Measurements from ENCODE around the gene TOP3A. TPM values are rescaled to one million over a fixed set of nuclear protein-coding genes. Genes with fewer than 3 reads are reported as not detected.

Gene TOP3A
- total and polyA plus RNA-seq, 2 of the 13 experiments (the other 11 are each of a cell fraction or from before 2014, with no cell fraction given), result 16.9 to 36.8 TPM

GRCh38 chr17:18238299-18238698, 76.5 kb downstream of the TOP3A start:
- CTCF ChIA-PET (ENCODE audit: low intra/inter-chr PET ratio, low total read pairs), result no interaction called here
- intact Hi-C loops (cut with micrococcal nuclease; ENCODE audit: unreplicated experiment), result no loop called here
- Histone ChIP-seq H4K20me1 (ENCODE audit: insufficient read depth, low read length) (no peaks in the 10 kb centered on the region), H3K4me1 (ENCODE audit: insufficient read depth, low read length) (no peaks in the 10 kb centered on the region), H3K36me3 (replicated peaks in 1 of 2; ENCODE audit: control insufficient read depth in 1 of 2, insufficient read depth in 2 of 2, low read length in 2 of 2) (peaks cover 9 to 22% of the 10 kb centered on the region in 2 experiments; a peak in 4 of 5 replicates), H3K4me3 (replicated peaks in 1 of 3; ENCODE audit: insufficient read depth in 1 of 3, low read depth in 2 of 3, low read length in 3 of 3) (no peak overlapping the region), H3K9ac (ENCODE audit: insufficient read depth, low read depth, low read length) (no peak overlapping the region), H2AFZ (ENCODE audit: low read length) (no peak overlapping the region), H3K4me2 (ENCODE audit: low read depth, low read length) (no peak overlapping the region), H3K27me3 (ENCODE audit: control insufficient read depth in 1 of 2, insufficient read depth in 2 of 2, low read length in 2 of 2) (no peaks in the 10 kb centered on the region), H3K79me2 (ENCODE audit: insufficient read depth, low read length) (no peaks in the 10 kb centered on the region), H3K27ac (ENCODE audit: extremely low read length, insufficient read depth, low read length) (no peak overlapping the region), H3K9me3 (ENCODE audit: low read length) (no peaks in the 10 kb centered on the region)
- DNase-seq (ENCODE audit: low spot score) (no peak), FAIRE-seq (no peak), ATAC-seq (no peak)
- in situ Hi-C loops (cut with HindIII; ENCODE audit: extremely low pct_ligation_motif_present, low pct_unique_long_range_greater_than_20kb), result no loop called here
- no peak for TF ChIP-seq ARID4A (CRISPR knock-in tag; IDR thresholded peaks at IDR 0.05; ENCODE audit: borderline replicate concordance)
- no peak for TF ChIP-seq SRY (CRISPR knock-in tag; IDR thresholded peaks at IDR 0.05)
- WGBS (ENCODE audit: low lambda C conversion rate), result 92% methylated on average over 16 of the region's 18 CpGs
- POLR2A ChIA-PET, result no interaction called here
- BruUV-seq (replicated peaks), result no TSS peak

- H4K20me1 ChIP-seq (ENCODE audit: insufficient read depth, low read length), result no peaks in the 10 kb centered on the region
- no peak for DNase-seq (ENCODE audit: low spot score)
- no peak overlapping the region for H2AFZ ChIP-seq (ENCODE audit: low read length)
- ATAC-seq, result no peak
- intact Hi-C loops (cut with micrococcal nuclease; ENCODE audit: unreplicated experiment) (no loop called here), in situ Hi-C loops (cut with HindIII; ENCODE audit: extremely low pct_ligation_motif_present, low pct_unique_long_range_greater_than_20kb) (no loop called here)
- H3K79me2 ChIP-seq (ENCODE audit: insufficient read depth, low read length), result no peaks in the 10 kb centered on the region
- H3K9ac ChIP-seq (ENCODE audit: insufficient read depth, low read depth, low read length), result no peak overlapping the region
- 96% methylated on average over 4 of the region's 20 CpGs for WGBS (ENCODE audit: low lambda C conversion rate)
- H3K4me1 ChIP-seq (ENCODE audit: insufficient read depth, low read length), result no peaks in the 10 kb centered on the region
- peaks cover 11 to 29% of the 10 kb centered on the region in 2 experiments; a peak in 4 of 5 replicates for H3K36me3 ChIP-seq (replicated peaks in 1 of 2; ENCODE audit: control insufficient read depth in 1 of 2, insufficient read depth in 2 of 2, low read length in 2 of 2)
- no peak overlapping the region for H3K4me2 ChIP-seq (ENCODE audit: low read depth, low read length)
- H3K9me3 ChIP-seq (ENCODE audit: low read length), result no peaks in the 10 kb centered on the region
- ChIA-PET CTCF (ENCODE audit: low intra/inter-chr PET ratio, low total read pairs) (no interaction called here), POLR2A (no interaction called here)
- no TSS peak for BruUV-seq (replicated peaks)
- H3K27ac ChIP-seq (ENCODE audit: extremely low read length, insufficient read depth, low read length), result no peak overlapping the region
- no peaks in the 10 kb centered on the region for H3K27me3 ChIP-seq (ENCODE audit: control insufficient read depth in 1 of 2, insufficient read depth in 2 of 2, low read length in 2 of 2)
- no peak for FAIRE-seq
- H3K4me3 ChIP-seq (replicated peaks in 1 of 3; ENCODE audit: insufficient read depth in 1 of 3, low read depth in 2 of 3, low read length in 3 of 3), result no peak overlapping the region
- TF ChIP-seq HOXA7 (CRISPR knock-in tag; IDR thresholded peaks at IDR 0.05), result no peak
- TF ChIP-seq NAIF1 (CRISPR knock-in tag; IDR thresholded peaks at IDR 0.05; ENCODE audit: borderline replicate concordance), result no peak
- TF ChIP-seq ZNF260 (CRISPR knock-in tag; IDR thresholded peaks at IDR 0.05; ENCODE audit: borderline replicate concordance, low read depth), result no peak
- TF ChIP-seq ZNF251 (CRISPR knock-in tag; IDR thresholded peaks at IDR 0.05), result no peak
- no peak for TF ChIP-seq ZNF782 (CRISPR knock-in tag; IDR thresholded peaks at IDR 0.05; ENCODE audit: borderline replicate concordance)
- TF ChIP-seq MED13 (CRISPR knock-in tag; IDR thresholded peaks at IDR 0.05), result no peak
- no peak for TF ChIP-seq ZNF367 (CRISPR knock-in tag; IDR thresholded peaks at IDR 0.05; ENCODE audit: borderline replicate concordance)
- no peak for TF ChIP-seq ZNF431 (CRISPR knock-in tag; IDR thresholded peaks at IDR 0.05; ENCODE audit: borderline replicate concordance, low read depth)
- no peak for TF ChIP-seq ZNF639 (CRISPR knock-in tag; conservative IDR thresholded peaks at IDR 0.05)
- TF ChIP-seq TBL1XR1 (IDR thresholded peaks at IDR 0.05; ENCODE audit: borderline replicate concordance, low read length, partially characterized antibody), result no peak
- no peak for TF ChIP-seq PHF21A (CRISPR knock-in tag; IDR thresholded peaks at IDR 0.05)
- no peak for TF ChIP-seq CENPT (CRISPR knock-in tag; IDR thresholded peaks at IDR 0.05; ENCODE audit: low read depth)
Measured at GRCh38 chr17:18237461-18237860, 77.3 kb downstream of the TOP3A start.

All from HepG2 (cell line).